ENCODE results near the gene RUBCN.
"Not testable (repeated sequence)": the region's sequence is repeated elsewhere in the genome, so short reads cannot be mapped to it uniquely, and the experiment has no call there.

DNA sequence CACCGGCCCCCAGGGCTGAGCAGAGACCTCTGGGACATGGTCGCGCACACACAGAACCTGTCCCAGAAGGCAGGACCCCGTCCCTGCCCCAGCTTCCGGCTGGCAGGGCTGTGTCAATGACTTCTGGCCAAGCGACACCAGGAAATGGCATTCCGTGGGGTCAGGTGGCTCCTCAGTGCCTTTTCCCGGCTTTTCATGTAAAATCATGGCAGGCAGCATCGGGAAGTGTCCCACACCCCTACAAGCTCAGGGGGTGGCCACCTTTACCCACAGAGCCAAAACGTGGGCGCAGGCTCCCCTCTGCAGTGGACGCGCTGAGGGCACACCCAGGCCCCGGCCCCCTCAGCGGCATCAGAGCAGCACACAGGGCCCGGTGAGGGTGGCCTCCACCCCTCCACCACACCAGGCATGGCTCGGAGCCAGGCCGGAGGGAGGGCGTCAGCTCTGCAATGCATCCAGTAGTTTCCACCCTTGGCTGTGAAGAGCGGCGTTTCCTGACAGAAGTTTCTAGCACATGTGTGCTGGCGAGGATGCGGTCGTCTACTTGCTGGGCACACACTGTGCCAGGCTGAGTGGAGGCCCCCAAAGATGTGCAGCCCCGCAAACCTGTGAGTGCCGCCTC, 70.4 kb downstream of the RUBCN start:
- TF ChIP-seq, protein P1, sequence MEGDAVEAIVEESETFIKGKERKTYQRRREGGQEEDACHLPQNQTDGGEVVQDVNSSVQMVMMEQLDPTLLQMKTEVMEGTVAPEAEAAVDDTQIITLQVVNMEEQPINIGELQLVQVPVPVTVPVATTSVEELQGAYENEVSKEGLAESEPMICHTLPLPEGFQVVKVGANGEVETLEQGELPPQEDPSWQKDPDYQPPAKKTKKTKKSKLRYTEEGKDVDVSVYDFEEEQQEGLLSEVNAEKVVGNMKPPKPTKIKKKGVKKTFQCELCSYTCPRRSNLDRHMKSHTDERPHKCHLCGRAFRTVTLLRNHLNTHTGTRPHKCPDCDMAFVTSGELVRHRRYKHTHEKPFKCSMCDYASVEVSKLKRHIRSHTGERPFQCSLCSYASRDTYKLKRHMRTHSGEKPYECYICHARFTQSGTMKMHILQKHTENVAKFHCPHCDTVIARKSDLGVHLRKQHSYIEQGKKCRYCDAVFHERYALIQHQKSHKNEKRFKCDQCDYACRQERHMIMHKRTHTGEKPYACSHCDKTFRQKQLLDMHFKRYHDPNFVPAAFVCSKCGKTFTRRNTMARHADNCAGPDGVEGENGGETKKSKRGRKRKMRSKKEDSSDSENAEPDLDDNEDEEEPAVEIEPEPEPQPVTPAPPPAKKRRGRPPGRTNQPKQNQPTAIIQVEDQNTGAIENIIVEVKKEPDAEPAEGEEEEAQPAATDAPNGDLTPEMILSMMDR (IDR thresholded peaks at IDR 0.05) = not testable (repeated sequence)
- not testable (repeated sequence) for TF ChIP-seq POLR2A (IDR thresholded peaks at IDR 0.05)
